Measurements from ENCODE around the gene GPR12.

Gene GPR12, protein sequence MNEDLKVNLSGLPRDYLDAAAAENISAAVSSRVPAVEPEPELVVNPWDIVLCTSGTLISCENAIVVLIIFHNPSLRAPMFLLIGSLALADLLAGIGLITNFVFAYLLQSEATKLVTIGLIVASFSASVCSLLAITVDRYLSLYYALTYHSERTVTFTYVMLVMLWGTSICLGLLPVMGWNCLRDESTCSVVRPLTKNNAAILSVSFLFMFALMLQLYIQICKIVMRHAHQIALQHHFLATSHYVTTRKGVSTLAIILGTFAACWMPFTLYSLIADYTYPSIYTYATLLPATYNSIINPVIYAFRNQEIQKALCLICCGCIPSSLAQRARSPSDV

DNA sequence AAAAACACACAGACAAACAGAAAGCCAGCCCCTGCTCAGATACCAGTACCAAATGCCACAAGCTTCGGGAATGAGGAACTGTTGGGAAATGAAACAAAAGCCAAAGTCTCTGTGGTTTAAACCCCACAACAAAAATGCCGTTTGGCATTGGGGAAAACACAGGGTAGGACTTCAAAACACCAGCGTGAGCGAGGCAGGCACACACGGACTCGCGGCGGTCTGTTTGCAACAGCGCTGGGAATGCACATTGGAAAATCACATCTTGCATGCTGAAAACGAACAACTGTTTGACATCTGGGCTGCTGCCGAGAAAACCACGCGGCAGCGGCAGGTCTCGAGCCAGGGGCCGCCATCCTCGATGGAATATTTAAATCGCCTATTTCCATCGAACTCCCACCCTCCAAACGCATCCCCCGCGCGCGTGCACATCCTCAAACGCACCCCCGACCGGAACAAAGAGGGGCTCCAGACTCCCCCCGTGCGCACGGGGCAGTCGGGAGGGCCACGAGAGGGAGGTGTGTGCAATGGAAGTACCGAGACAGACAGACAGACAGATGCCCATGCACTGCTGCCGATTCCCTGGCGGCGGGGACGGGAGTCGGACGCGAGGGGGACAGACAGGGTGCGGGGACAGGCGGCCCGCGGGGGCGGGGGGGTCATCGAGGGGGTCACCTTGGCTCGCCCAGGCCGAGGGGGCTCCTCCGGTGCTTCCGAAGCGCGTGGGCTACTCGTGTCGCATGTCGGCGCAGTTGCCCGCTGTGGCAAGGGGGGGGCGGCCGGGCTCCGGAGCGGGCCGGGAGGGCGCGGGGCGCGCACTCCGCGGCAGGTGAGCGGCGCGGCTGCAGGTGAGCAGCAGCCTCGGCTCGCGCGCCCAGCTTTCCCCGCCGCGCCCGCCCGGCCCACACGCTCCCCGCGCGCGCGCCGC is at the start of gene GPR12:
GPR12 (minus strand) TSS at position 880 of the 925 bp plus-strand sequence. CDS start 959 bp downstream, outside the sequence.
- peak; percentile 13 for DNase-seq (ENCODE audit: low spot score)

DNA sequence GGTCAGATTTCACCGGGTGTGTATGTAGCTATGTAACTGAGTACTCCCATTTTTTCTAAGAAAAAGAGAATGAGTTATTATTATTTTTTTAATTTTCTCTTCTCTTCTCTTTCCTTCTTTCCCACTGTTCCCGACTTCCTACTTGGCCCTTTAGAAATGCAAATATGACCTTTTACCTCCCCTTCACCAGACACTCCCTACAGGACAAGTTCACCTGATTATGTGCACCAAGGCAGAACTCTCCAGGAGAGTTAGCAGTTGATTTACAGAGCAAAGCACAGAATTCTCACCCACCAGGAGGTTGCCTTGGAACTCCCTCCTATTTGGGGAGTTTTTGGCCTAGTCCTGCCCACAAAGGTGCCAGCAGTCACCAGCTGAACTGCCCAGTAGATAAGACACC is 49.5 kb upstream of the GPR12 start:
- DNase-seq (ENCODE audit: low spot score) = no peak

DNA sequence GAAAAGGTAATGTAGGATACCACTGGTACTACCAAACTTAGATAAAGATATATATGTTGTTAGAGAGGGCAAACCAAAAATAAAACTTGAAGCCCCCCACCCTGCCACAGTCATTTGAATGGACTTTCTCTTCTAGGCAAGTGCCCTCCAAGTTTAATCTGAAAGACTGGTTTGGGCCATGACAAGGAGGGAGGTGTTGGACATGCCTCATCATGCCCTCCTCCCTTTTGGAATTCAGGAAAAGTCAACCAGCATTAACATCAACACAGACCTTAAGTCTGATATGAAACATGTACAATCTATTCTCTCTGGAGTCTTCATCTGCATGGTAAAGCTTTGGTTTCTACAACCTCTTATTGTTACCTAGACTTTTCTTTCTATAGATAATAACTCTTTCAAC is 46.3 kb upstream of the GPR12 start:
- DNase-seq (ENCODE audit: low spot score) = no peak

DNA sequence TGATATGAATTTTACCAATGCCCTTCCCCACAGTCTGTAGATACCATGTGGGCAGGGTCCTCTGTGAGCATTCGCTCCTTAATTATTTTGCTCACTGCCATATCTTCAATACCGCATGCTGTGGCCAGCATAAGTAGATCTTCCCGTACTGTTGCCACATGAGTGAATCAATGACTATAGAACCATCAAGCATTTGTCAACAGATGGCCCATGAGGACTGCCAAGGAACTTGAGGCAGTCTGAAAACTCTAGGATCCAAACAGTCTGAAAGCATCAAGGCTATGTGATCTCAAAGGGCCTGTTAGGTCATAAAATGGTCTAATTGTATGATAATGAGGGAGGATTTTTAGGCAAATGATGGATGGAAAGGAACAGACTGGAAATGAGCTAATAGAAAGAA is 27.4 kb upstream of the GPR12 start:
- DNase-seq (ENCODE audit: low spot score) = no peak

DNA sequence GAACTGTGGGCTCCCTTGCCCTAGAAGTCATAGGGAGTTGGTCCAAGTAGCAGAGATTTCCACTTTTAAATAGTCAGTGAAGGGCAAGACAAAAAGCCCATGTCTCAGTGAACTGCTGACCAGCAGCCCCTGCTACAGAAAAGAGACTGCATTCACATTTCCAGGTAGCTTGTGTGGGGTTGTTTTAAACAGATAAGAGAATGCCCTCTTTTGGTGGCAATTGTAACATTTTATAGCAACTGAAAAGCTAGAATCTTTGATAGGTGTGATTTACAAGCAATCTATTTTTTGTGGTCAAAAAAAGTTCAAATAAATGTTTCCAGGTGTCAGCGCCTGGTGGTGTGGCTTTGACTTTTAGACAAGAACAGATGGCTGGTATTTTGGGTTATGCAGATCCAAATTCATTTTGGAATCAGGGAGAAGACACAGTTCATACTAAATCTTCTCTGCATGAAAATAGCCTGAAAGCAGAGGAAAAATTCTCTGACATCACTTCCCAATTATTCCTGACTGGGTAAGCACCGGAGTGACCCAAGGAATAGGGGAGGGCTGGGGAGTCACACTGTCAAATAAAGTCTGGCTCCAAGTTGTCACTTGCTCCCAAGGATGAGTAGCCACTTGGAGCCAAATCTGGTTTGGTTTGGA is 26.2 kb upstream of the GPR12 start:
- DNase-seq (ENCODE audit: low spot score) = no peak

DNA sequence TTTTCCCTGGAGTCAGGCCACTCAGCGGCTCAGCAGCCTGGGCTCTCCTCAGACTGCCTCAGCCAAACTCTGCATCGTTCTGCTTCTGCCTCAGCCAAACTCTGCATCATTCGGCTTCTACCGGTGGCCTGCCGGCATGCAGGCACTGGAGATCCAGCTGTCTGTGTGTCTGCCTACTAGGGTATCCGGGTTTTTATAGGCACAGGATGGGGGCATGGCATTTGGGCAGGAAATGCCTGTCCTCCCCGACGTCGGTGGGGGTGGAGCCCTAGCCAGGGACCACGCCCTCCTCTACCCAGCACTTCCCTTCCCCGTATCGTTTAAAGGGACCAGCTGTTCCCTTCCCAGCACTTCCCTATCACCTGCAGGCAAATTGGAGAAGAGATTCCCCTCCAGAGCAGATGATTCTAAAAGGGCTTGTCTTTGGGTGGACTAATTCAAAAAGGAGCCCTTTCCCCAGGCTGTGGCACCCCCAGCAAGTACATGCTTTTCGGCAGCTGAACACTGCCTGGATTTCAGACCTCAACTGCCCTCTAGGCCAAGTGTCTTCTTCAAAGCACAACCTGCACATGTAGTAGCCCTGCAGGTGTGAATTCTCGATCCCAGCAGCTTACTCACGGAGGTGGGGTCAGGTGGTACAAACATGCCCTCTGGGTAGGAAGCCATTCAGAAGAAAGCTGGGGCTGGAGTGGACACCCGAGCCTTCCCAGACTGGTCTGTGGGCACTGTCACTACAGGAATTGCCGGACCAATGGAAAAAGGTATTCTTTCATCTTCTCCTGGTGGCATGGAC is 25.4 kb upstream of the GPR12 start:
- no peak for DNase-seq (ENCODE audit: low spot score)

DNA sequence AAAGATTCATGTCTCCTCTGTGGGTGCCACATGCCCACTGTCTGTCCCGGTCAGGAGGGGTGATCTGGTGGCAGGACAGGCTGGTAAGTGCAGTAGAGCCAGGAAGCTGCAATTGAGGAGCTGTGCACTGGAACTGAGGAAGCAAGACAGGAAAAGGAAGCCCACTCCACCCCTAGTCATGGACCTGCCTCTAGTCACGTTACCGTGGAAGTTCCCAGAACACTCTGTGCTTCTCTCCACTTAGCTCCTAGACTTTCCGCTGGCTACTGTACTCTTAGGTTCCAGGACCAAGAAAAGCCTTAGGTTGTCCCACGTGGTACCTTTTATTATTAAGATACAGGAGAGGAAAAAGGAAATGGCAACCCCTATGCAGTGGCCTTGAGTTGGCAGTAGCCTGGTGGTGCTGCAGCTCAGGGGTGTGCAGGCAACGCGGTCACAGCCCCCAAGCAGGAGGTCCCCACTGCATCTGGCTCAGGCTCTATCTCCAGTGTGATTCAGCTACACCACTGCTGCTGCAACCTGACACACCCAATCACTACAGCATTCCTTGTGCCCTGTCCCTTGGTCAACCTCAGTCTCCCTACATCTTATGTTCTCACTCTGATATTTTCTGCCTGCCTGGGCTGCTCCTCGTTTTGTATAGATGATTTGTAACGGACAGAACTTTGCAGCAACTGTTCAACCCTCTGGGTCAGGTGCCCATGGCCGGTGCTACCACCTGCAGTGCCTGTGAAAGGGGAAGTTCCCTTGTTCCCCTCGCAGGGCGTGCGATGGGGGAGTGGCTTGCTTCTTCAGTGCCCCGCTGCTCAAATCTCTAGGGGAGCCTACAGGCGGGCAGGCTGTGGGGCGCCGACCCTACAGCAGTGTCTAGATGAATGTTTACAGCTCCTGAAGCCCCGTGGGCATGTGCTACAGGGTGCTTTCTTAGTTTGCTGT is 24.4 kb upstream of the GPR12 start:
- no peak for DNase-seq (ENCODE audit: low spot score)

DNA sequence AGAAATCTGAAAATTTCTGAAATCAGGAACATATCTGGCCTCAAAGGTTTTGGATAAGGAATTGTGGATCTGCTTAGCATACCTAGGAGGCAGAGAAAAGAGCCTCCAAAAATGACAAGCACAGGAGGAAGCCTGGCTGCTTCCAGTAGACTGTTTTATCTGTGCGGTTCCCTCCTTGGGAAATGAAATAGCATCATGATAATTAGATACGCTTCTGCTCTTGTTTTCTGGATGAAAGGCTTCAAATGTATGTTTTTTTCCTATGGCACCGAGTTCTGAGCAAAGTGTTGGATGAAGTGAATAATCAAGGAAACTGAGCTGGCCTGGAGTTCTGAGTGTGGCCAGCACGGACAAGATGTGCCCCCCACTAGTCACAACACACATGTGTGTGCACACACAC is 19.8 kb upstream of the GPR12 start:
- DNase-seq (ENCODE audit: low spot score) = no peak

DNA sequence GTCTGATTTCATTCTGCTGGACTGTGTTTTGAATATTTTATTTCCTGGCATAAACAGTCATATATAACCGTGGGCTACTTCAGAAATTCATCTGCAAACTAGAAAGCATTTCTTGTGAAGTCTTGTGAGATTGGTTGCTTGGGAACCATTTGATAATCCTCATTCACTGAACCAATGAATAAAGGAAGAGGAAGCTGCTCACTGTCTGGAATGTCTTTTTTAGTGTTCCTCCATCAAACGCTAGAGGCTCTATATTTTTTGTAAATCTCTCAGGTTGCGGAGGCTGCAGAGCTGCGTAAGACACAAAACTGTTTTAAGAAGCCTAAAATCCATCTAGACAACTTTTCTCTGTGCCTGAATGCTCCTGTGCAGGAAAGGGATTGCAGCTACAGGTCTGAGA is 18.7 kb upstream of the GPR12 start:
- no peak for DNase-seq (ENCODE audit: low spot score)

DNA sequence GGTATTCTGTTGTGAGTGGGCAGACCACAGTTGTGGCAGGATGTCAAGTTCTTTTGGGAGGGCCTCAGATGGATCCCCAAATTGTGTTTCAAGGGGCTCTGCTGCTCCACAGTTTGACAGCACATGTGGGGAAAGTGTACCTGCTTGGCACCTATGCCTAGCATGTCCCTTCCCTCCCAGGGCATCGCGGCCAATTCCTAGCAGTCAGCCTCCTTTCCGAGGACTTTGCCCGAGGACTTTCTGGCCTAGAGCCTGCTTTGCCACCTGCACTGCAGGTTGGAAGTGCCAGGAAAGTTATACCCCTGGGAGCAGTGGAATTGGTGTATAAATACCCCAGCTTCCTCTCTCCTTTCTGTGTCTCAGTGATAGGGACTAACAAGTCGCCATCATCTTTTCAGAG is 11.9 kb upstream of the GPR12 start:
- DNase-seq (ENCODE audit: low spot score) = no peak

DNA sequence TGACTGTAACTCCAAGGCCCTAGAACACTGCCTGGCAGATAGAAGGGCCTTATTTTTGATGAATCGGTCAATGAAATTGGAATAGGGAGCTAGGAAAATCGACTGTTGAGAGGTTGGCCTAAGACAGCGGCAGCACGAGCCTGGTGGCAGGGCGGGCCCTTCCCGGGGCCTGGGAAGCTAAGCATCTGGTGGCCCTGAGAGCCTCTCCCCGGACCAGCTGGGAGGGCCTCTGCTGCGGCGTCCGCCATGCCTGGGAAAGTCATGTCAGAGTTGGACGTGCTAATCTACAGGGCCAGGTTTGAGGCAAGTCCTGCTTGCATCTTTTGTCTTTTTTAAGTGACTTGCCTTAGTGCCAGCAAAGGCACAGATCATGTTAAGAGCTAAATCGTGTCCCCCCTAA is 11.2 kb upstream of the GPR12 start:
- no peak for DNase-seq (ENCODE audit: low spot score)

DNA sequence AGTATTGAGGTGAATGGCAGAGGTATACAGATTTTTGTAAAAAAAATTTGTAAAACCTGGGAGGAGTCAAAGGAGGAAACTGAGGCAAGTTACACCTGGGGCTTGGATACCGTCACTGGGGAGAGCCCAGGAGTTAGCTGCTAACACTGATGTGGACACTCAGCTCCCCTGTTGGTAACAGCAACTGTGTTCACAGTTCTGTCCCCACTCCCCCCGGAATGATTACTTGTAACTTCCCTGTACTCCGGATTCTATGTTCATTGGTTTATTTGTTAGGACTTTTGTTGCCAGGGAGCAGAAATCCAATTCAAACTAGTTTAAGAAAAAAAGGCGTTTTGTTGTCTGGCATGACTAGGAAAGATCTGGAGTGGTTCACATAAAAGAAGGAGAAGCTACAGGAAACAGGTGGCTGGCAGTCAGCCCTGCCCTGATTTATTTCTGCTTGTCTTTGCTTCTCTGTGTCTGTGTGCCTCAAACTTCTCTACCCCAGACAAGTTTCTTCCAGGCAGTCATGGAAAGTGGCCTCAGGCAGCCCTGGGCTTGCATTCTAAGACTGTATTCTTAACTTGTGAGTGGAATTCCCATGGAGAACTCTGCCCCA is 2.3 kb upstream of the GPR12 start:
- no peak for DNase-seq (ENCODE audit: low spot score)

DNA sequence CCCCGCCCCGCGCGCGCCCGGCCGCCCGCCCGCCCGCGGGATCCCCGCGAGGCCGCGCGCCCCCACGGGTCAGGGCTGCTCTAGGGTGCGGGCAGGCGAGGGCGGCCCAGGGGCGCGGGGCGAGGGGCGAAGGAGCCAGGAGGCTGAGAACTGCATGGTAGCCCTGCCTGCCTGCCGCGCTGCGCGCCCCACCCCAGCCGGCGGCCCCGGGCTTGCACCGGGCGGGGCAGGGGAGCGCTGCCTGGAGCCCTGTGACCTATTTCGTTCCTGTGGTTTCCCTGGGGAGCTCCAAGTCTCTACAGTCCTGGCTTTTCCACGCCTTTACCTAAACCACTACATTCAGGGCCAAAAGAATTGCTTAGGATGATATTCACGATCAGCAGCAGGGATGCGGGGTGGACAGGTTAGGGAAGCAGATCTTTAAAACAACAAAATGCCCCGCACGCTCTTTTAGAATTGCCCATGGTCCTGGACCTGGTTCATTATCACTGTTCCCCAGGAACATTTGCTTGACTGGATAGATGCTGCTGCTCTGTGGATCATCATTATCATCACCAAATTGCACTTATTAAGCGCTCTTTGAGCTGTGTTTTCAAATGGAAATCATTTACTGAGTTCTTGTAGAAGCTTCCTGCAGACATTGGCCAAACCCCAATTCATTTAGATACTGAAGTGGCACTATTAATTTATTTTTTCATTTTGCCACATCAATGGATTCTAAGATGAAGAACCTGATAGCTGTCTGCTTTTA is 421 bp upstream of the GPR12 start:
- no peak for DNase-seq (ENCODE audit: low spot score)

DNA sequence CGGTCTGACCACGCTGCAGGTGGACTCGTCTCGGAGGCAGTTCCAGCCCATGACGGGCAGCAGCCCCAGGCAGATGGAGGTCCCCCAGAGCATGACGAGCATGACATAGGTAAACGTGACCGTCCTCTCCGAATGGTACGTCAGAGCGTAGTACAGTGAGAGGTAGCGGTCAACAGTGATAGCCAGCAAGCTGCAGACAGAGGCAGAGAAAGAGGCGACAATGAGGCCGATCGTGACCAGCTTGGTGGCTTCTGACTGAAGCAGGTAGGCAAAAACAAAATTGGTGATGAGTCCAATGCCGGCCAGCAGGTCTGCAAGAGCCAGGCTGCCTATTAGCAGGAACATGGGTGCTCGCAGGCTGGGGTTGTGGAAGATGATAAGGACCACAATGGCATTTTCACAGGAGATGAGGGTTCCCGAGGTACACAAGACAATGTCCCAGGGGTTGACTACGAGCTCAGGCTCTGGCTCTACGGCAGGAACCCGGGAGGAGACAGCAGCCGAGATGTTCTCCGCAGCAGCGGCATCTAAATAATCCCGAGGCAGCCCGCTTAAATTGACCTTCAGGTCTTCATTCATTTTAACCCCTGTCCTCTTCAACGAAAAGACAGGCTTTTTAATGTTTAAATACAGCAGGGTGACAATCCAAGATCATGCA is 1.2 kb downstream of the GPR12 start:
- no peak for DNase-seq (ENCODE audit: low spot score)

DNA sequence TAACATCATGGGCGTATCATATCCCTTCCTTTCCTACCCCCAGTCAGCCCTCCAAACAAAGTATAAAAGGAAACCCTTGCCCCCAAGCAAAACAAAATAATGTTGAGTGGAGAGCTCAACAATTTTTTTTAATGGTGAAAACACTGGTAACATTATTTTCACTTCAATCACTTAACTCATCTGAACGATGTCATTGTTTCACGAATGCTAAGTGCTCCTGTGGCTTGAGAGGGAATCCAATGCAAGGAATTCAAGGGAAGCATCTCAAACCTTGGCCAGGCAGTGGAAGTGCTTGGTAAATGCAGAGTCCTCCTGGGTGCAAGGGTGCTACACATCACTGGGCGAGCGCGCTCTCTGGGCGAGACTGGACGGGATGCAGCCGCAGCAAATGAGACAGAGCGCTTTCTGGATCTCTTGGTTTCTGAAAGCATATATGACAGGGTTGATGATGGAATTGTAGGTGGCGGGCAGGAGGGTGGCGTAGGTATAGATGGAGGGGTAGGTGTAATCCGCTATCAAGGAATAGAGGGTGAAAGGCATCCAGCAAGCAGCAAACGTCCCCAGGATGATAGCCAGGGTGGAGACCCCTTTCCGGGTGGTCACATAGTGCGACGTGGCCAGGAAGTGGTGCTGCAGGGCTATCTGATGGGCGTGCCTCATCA is 2.0 kb downstream of the GPR12 start:
- no peak for DNase-seq (ENCODE audit: low spot score)

DNA sequence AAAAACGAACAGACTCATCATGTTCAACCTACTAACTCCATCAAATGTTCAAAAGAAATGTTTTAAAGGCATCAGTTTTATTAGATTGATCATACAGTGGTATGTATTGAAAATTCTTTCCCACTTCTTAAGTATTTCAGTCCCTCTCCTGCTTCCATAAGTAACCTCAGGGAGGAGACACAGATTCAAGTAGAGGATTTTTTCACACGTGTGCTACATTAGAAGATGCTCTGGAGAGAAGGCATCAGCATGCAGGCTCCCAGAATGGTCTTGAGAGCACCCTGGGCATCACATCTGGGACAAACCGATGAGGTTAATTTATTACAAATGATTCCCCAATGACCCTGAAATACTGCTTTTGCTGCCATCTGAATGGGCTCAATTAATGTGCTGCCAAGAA is 3.6 kb downstream of the GPR12 start:
- DNase-seq (ENCODE audit: low spot score) = no peak

DNA sequence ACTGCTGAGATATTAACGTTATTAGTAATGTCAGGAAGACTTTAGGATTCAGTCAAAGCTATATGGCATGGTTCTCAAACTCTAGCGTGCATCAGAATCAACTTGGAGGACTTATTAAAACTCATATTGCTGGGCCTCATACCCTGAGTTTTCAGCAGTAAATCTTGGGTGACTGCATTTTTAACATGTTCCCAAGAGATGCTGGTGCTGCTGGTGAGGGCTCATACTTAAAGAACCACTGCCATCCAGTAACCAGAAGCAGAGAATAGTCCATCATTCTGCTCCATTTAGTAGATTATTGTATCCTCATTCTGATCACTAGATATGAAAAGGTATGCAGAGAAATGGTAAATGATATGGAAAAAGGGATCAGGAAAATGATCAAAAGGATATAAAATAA is 7.9 kb downstream of the GPR12 start:
- no peak for DNase-seq (ENCODE audit: low spot score)

DNA sequence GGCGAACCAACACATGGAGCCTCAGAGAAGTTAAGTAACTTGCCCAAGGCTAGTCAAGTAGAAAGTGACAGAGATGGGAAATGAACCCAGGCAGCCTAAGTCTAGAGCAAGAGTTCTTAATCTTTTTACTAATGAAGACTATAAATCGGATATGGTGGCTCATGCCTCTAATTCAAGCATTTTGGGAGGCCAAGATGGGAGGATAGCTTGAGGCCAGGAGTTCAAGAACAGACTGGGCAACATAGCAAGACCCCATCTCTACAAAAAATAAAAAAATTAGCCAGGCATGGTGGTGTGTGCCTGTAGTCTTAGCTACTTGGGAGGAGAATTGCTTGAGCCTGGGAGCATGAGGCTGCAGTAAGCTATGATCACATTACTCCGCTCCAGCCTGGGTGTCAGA is 10.7 kb downstream of the GPR12 start:
- no peak for DNase-seq (ENCODE audit: low spot score)

DNA sequence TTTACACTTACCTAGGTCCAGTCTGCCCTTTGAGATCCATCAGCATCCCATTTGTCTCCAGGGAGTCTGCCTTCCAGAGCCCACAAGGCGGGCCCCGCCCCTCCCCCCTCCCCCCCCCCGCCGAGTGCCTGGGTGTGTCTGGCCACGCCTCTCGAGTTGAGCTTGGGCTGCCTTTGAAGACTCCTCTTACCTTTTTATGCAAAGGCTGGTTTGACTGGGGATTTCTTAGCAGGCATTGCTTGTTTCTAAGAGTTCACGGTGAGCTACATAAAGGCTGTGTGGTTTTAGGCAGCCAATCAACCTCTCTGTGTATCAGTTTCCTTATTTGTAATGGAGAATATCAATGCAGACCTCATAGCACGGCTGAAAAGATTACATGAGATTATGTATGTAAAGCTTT is 11.3 kb downstream of the GPR12 start:
- DNase-seq (ENCODE audit: low spot score) = no peak

Data from hepatic stellate cell (primary cell).